GM18867 (cell line): ENCODE data around the gene SHANK1.
"Not testable (repeated sequence)": the region's sequence is repeated elsewhere in the genome, so short reads cannot be mapped to it uniquely, and the experiment has no call there.

Source experiments
- ATAC-seq: cut with Tn5 transposase; IDR thresholded peaks from one replicate; pipeline ENCODE4 v1.9.1; 2021; ENCODE audit warnings: mild to moderate bottlenecking, moderate library complexity; ENCODE audit not compliant: unreplicated experiment

Gene SHANK1

DNA sequence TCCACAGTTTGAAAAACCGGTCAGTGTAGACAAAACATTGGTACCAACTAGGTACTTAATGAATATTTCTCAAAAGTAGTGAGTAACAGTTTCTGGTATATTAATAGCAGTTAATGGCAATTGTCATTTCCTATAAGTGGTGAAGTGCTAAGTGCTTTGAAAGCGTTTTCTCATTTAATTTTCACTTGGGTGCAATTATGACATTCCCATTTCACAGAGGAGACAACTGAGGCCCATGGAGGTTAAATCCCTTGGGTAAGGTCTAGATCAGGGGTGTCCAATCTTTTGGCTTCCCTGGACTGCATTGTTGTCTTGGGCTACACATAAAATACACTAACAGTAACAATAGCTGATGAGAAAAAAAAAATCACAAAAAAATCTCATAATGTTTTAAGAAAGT, 79.2 kb downstream of the SHANK1 start:
- no peak for ATAC-seq

- no peak for ATAC-seq
Observed at GRCh38 chr19:50639121-50640112, 80.2 kb downstream of the SHANK1 start, which contains the start of gene SYT3. Gene SYT3, minus strand, starts transcription at chr19:50639881. Its CDS starts 2,470 bp downstream, at chr19:50637411.

- no peak for ATAC-seq
Observed at GRCh38 chr19:50638600-50638999, 81.0 kb downstream of the SHANK1 start.

GRCh38 chr19:50636317-50637085, 83.1 kb downstream of the SHANK1 start:
- no peak for ATAC-seq

GRCh38 chr19:50633973-50634372, 85.6 kb downstream of the SHANK1 start:
- ATAC-seq = no peak

DNA sequence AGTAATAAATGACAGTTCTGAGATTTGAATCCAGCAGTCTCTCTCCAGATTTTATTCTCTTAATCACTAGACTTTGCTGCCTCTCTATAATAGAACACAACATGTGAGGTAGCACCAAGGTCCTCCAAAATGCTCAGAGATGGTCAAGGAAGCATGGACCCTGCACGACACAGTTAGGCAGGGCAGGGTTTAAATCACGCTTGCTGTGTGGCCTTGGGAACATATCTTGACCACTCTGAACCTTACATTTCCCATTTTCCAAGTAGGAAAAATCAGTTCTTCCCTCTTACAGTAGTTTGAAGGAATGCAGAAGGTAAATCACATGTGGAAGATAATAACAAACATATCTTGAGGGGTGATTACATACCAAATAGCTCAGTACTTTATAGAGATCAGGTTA, 86.2 kb downstream of the SHANK1 start:
- no peak for ATAC-seq

GRCh38 chr19:50632151-50632835, 87.3 kb downstream of the SHANK1 start:
- no peak for ATAC-seq

DNA sequence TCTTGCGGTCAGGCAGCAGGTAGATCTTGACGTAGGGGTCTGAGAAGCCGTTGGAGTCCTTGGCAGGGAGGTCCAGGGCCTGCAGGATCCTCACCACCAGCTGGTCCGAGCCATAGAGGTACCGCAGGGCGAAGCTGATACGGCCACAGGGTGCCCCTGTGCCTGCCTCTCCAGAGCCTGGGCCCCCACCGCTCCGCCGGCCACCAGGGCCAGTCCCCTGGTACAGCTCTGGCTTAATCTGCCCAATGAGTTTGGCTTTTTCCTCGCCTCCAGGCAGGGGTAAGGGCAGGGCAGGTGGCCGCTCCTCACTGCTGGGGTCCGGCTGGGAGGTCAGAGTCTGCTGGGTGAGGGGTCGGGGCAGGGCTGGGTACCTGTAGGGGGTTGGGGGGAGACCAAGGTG, 89.8 kb downstream of the SHANK1 start:
- ATAC-seq = no peak

GRCh38 chr19:50629194-50629593, 90.4 kb downstream of the SHANK1 start:
- no peak for ATAC-seq

GRCh38 chr19:50628551-50628950, 91.1 kb downstream of the SHANK1 start:
- ATAC-seq = no peak

GRCh38 chr19:50628146-50628545, 91.5 kb downstream of the SHANK1 start:
- ATAC-seq = no peak

DNA sequence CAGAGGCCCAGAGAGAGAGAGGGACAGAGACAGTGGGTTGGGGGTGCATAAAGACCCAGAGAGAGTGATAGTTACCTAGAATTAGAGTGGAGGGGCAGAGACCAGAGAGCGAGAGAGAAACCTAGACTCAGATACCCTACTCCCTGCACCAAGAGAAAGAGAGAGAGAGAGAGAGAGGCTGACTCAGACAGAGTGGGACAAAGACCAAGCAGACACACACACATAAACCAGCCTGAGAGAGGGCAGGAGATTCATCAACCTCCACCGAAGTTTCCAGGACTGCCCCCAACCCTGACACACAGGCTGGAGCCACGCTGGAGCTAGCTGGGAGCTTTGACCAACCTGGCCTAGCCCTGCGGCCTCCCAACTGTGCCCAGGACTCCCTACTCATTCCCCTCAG, 92.8 kb downstream of the SHANK1 start:
- ATAC-seq = no peak

DNA sequence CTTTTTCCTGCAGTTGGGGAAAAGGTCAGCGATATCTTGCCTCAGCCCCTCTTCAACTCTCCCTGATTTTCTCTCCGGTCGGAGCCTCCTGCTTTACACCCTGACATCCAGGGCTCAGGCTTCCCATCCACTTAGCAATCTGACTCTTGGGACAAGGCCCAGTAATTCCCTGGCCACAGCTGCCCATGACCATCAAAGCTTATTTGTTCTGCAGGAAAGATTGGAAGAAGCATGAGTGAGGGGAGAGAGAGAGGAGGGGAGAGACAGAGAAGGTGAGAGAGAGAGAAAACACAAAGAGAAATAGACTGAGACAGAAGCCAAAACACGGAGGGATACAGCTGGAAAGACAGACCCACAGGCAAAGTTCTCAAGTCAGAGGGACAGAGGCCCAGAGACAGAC, 93.6 kb downstream of the SHANK1 start:
- ATAC-seq = no peak

GRCh38 chr19:50624949-50625600, 94.5 kb downstream of the SHANK1 start:
- no peak for ATAC-seq

- ATAC-seq = not testable (repeated sequence)
Observed at GRCh38 chr19:50620394-50620906, 99.2 kb downstream of the SHANK1 start.

- not testable (repeated sequence) for ATAC-seq
Observed at GRCh38 chr19:50619184-50619583, 100.4 kb downstream of the SHANK1 start.

DNA sequence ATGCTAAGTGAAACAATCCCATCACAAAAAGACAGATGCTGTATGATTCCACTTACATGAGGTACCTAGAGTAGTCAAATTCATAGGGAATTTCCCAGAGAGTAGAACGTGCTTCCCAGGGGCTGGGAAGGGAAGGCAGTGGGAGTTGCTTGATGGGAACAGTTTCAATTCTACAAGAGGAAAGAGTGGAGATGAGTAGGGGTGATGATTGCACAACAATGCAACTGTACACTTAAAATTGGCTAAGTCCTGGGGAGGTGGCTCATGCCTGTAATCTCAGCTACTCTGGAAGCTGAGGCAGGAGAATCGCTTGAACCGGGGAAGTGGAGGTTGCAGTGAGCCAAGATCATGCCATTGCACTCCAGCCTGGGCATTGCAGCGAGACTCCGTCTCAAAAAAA, 101.2 kb downstream of the SHANK1 start:
- not testable (repeated sequence) for ATAC-seq

DNA sequence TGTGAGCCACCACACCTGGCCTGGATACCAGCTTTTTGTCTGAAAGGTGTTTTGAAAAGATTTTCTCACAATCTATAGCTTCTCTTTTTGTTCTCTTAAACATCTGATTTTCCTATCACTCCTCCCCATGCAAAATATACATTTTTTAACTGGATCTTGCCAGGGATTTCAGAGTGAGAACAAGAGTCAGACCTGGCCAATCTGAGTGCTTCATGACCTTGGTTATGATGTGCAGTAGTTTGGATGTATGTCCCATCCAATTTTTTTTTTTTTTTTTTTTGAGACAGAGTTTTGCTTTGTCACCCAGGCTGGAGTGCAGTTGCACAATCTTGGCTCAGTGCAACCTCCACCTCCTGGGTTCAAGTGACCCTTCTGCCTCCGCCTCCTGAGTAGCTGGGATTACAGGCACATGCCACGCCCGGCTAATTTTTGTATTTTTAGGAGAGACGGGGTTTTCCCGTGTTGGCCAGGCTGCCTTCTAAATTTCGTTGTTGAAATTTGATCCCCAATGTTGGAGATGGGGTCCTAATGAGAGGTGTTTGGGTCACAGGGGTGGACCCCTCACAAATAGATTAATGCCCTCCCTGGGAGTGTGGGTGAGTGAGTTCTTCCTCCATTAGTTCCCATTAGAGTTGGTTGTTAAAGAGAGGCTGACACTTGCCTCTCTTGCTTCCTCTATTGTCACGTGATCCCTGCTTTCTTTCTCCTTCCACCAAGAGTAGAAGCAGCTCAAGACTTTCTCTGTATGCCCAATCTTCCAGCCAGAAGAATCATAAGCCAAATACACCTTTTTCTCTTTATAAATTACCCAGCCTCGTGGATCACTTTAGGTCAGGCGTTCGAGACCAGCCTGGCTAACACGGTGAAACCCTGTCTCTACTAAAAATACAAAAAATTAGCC, 106.8 kb downstream of the SHANK1 start:
- ATAC-seq = not testable (repeated sequence)
